Loucy (cell line): ENCODE measurements around the gene ERMAP.
A peak's percentile ranks its signal among the peaks of the same experiment; 100 is the strongest.
"Not testable (repeated sequence)": the region's sequence is repeated elsewhere in the genome, so short reads cannot be mapped to it uniquely, and the experiment has no call there.

Experiments used
- H2AFZ ChIP-seq: fragments of 200-600 bp; sonication (generic); 2 replicates; pipeline ENCODE4 v1.6.0; 2016; ENCODE audit warnings: antibody characterized with exemption, mild to moderate bottlenecking, low read length, moderate library complexity
- H3F3A ChIP-seq: fragments of 200-600 bp; 2 replicates; pipeline ENCODE4 v1.6.0; 2016; ENCODE audit warnings: antibody characterized with exemption, low read depth, mild to moderate bottlenecking
- H3K27me3 ChIP-seq: fragments of 200-600 bp; sonication (generic); 2 replicates; pipeline ENCODE4 v1.6.1; 2014; ENCODE audit warnings: low read length, mild to moderate bottlenecking; ENCODE audit not compliant: insufficient read depth, poor library complexity, severe bottlenecking
- H3K36me3 ChIP-seq: fragments of 200-600 bp; sonication (generic); 2 replicates; pipeline ENCODE4 v1.6.1; 2016; ENCODE audit warnings: low read length; ENCODE audit not compliant: insufficient read depth
- H3K4me1 ChIP-seq: fragments of 200-600 bp; sonication (generic); 2 replicates; pipeline ENCODE4 v1.5.1; 2014; ENCODE audit warnings: low read length, mild to moderate bottlenecking; ENCODE audit not compliant: insufficient read depth, poor library complexity, severe bottlenecking
- H3K4me2 ChIP-seq: fragments of 200-600 bp; sonication (generic); 2 replicates; pipeline ENCODE4 v1.6.0; 2014; ENCODE audit warnings: antibody characterized with exemption, low read length, low read depth, mild to moderate bottlenecking; ENCODE audit not compliant: poor library complexity, severe bottlenecking
- H3K4me3 ChIP-seq: fragments of 200-600 bp; sonication (generic); 2 replicates; pipeline ENCODE4 v1.5.1; 2014; ENCODE audit warnings: low read length, mild to moderate bottlenecking, mixed read lengths; ENCODE audit not compliant: poor library complexity, severe bottlenecking
- H3K79me2 ChIP-seq: fragments of 200-600 bp; sonication (generic); 2 replicates; pipeline ENCODE4 v1.6.1; 2014; ENCODE audit warnings: low read length; ENCODE audit not compliant: insufficient read depth
- H3K9ac ChIP-seq: fragments of 200-600 bp; sonication (generic); 2 replicates; pipeline ENCODE4 v1.6.0; 2014; ENCODE audit warnings: mild to moderate bottlenecking, low read depth, low read length, moderate library complexity; ENCODE audit not compliant: poor library complexity, severe bottlenecking
- H3K9me2 ChIP-seq: fragments of 200-600 bp; sonication (generic); replicated peaks from 2 replicates; pipeline ENCODE4 v1.6.1; 2016; ENCODE audit warnings: low read depth, low read length, mixed read lengths
- H3K9me3 ChIP-seq: fragments of 200-600 bp; sonication (generic); 2 replicates; pipeline ENCODE4 v1.6.1; 2014; ENCODE audit warnings: mild to moderate bottlenecking, antibody characterized with exemption, low read length, low read depth; ENCODE audit not compliant: insufficient read depth
- H4K20me1 ChIP-seq: fragments of 200-600 bp; sonication (generic); 2 replicates; pipeline ENCODE4 v1.6.0; 2014; ENCODE audit warnings: antibody characterized with exemption, low read length, mild to moderate bottlenecking; ENCODE audit not compliant: insufficient read depth, poor library complexity, severe bottlenecking
- EZH2phosphoT487 ChIP-seq: fragments of 200-600 bp; IDR thresholded peaks from 2 replicates; pipeline ENCODE4 v1.6.1; 2018; ENCODE audit warnings: antibody characterized with exemption, mild to moderate bottlenecking, moderate library complexity, borderline replicate concordance
- TF ChIP-seq, protein P1 (sequence below): fragments of 200-600 bp; sonication (generic); conservative IDR thresholded peaks from 2 replicates; pipeline ENCODE4 v1.5.1; 2014; ENCODE audit warnings: mild to moderate bottlenecking, antibody characterized with exemption, low read length

The ERMAP gene

GRCh38 chr1:42860339-42861013 is 43.6 kb downstream of the ERMAP start:
- H4K20me1 ChIP-seq: no peaks in the 10 kb centered on the region
- H3K4me1 ChIP-seq: no peaks in the 10 kb centered on the region
- no peaks in the 10 kb centered on the region for H3K79me2 ChIP-seq
- H3K9me3 ChIP-seq: no peaks in the 10 kb centered on the region
- no peaks in the 10 kb centered on the region for H3K36me3 ChIP-seq
- no peaks in the 10 kb centered on the region for H3K9me2 ChIP-seq
- H3K4me2 ChIP-seq: no peak overlapping the region
- no peak overlapping the region for H3K4me3 ChIP-seq
- H3K27me3 ChIP-seq: no peaks in the 10 kb centered on the region
- no peak overlapping the region for H2AFZ ChIP-seq
- H3K9ac ChIP-seq: no peak overlapping the region
- H3F3A ChIP-seq: no peaks in the 10 kb centered on the region
- TF ChIP-seq EZH2phosphoT487: no peak
- TF ChIP-seq, protein P1, sequence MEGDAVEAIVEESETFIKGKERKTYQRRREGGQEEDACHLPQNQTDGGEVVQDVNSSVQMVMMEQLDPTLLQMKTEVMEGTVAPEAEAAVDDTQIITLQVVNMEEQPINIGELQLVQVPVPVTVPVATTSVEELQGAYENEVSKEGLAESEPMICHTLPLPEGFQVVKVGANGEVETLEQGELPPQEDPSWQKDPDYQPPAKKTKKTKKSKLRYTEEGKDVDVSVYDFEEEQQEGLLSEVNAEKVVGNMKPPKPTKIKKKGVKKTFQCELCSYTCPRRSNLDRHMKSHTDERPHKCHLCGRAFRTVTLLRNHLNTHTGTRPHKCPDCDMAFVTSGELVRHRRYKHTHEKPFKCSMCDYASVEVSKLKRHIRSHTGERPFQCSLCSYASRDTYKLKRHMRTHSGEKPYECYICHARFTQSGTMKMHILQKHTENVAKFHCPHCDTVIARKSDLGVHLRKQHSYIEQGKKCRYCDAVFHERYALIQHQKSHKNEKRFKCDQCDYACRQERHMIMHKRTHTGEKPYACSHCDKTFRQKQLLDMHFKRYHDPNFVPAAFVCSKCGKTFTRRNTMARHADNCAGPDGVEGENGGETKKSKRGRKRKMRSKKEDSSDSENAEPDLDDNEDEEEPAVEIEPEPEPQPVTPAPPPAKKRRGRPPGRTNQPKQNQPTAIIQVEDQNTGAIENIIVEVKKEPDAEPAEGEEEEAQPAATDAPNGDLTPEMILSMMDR: peak; percentile 21; the same call in 1 of the 2 replicates

DNA sequence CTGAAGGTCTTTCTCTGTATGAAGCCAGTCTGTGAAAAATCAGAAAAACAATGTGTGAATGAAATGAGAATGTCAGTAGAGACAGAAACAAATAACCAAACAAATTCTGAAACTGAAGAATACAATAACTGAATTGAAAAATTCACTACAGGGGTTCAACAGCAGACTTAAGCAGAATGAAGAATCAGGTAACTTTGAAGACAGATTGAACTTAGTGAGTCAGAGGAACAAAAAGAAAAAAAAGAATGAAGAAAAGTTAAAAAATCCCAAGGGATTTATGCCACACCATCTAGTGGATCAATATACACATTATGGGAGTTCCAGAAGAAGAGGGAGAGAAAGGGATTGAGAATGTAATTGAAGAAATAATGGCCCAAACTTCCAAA is 44.1 kb downstream of the ERMAP start:
- H3K4me1 ChIP-seq: no peaks in the 10 kb centered on the region
- no peaks in the 10 kb centered on the region for H3F3A ChIP-seq
- no peaks in the 10 kb centered on the region for H3K27me3 ChIP-seq
- H3K36me3 ChIP-seq: no peaks in the 10 kb centered on the region
- H3K9me2 ChIP-seq: no peaks in the 10 kb centered on the region
- H3K9ac ChIP-seq: no peak overlapping the region
- H3K79me2 ChIP-seq: no peaks in the 10 kb centered on the region
- no peak overlapping the region for H3K4me2 ChIP-seq
- no peaks in the 10 kb centered on the region for H4K20me1 ChIP-seq
- no peak for TF ChIP-seq EZH2phosphoT487
- TF ChIP-seq, protein P1: no peak
- no peak overlapping the region for H3K4me3 ChIP-seq
- no peak overlapping the region for H2AFZ ChIP-seq
- no peaks in the 10 kb centered on the region for H3K9me3 ChIP-seq

GRCh38 chr1:42866549-42866948 is 49.6 kb downstream of the ERMAP start:
- no peaks in the 10 kb centered on the region; the same call in 1 of the 2 replicates for H3K9me2 ChIP-seq
- no peak overlapping the region for H3K9ac ChIP-seq
- no peaks in the 10 kb centered on the region for H3K27me3 ChIP-seq
- H3K79me2 ChIP-seq: no peaks in the 10 kb centered on the region
- no peak overlapping the region for H3K4me3 ChIP-seq
- H3K4me1 ChIP-seq: no peaks in the 10 kb centered on the region
- H3K36me3 ChIP-seq: no peaks in the 10 kb centered on the region
- H4K20me1 ChIP-seq: no peaks in the 10 kb centered on the region
- H3F3A ChIP-seq: no peaks in the 10 kb centered on the region
- H3K4me2 ChIP-seq: no peak overlapping the region
- no peak overlapping the region for H2AFZ ChIP-seq
- no peak for TF ChIP-seq EZH2phosphoT487
- TF ChIP-seq, protein P1: no peak
- H3K9me3 ChIP-seq: no peaks in the 10 kb centered on the region

- H3K9ac ChIP-seq, H2AFZ ChIP-seq, H3K27me3 ChIP-seq, H3K4me3 ChIP-seq, H3K9me3 ChIP-seq, H3K36me3 ChIP-seq, H4K20me1 ChIP-seq, H3F3A ChIP-seq, H3K79me2 ChIP-seq, H3K9me2 ChIP-seq, H3K4me1 ChIP-seq, H3K4me2 ChIP-seq: not testable (repeated sequence)
These were observed 51.5 kb downstream of the ERMAP start for GRCh38 chr1:42868466-42868865.

DNA sequence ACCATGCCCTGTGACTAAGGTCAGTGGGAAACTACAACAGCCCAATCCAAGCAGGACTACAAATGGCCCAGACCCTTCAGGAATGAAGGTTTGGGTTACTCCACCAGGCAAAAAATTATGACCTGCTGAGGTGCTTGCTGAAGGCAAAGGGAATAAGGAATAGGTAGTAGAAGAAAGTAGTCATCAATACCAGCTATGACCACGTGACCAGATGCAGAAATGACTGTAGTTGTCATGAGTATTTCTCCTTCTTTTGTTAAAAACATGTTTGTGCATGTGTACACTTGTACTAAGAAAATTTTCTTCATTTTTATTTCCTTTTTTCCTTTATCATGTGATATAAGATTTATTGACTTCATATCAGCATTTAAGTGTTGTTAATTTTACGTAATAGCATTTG is 52.3 kb downstream of the ERMAP start:
- not testable (repeated sequence) for H3F3A ChIP-seq, H3K4me3 ChIP-seq, H4K20me1 ChIP-seq, H3K4me1 ChIP-seq, H3K9ac ChIP-seq, H3K36me3 ChIP-seq, H3K27me3 ChIP-seq, H3K9me3 ChIP-seq, H2AFZ ChIP-seq, H3K9me2 ChIP-seq, H3K79me2 ChIP-seq, H3K4me2 ChIP-seq
